Measurements from ENCODE around the gene NCMAP.

- TF ChIP-seq POLR2A (IDR thresholded peaks at IDR 0.05) (no peak), CTCF (IDR thresholded peaks at IDR 0.05) (no peak)
Measured at GRCh38 chr1:24548070-24548469, 7.8 kb upstream of the NCMAP start.
